ENCODE results near the gene GATA3.

DNA sequence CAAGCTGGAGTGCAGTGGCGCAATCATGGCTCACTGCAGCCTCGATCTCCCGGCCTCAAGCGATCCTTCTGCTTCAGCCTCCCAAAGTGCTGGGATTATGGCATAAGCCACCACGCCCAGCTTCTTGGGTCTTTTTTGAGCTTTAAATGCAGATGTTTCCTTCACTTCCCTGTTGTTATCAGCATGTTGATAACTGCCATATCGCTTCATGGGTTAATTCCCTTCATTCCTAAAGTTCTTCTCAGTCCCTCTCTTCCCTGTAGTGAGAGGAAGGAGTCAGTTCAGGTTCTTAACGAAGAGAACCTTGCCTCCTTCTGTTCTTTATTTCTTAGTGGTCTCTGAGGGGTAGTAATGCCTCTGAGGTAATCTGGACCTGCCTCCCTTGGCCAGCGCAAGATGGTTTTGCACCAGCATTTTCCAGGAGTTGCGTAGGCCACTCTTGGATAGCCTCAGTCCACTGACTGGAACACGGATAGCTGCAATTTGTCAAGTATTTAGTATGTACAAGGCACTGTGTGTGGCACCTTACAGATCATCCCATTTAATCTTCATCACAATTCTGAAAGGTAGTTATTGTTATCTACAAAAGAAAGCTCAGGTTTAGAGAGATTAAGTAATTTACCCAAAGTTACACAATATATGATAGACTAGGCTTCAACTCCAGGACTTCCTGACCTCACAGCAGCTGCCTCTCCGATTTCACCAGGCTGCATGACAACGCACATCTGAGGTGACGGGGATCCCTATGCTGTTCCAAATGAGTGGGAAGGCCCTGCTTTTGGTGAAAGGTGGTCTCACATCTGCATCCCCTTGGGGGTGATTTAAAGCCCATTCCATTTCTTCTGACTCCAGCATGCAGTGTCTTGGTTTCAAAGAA lies 60.5 kb downstream of the GATA3 start:
- TF ChIP-seq POLR2AphosphoS5 (IDR thresholded peaks at IDR 0.05) (no peak), POLR2A (IDR thresholded peaks at IDR 0.05) (no peak)
- TF ChIP-seq, protein P1, sequence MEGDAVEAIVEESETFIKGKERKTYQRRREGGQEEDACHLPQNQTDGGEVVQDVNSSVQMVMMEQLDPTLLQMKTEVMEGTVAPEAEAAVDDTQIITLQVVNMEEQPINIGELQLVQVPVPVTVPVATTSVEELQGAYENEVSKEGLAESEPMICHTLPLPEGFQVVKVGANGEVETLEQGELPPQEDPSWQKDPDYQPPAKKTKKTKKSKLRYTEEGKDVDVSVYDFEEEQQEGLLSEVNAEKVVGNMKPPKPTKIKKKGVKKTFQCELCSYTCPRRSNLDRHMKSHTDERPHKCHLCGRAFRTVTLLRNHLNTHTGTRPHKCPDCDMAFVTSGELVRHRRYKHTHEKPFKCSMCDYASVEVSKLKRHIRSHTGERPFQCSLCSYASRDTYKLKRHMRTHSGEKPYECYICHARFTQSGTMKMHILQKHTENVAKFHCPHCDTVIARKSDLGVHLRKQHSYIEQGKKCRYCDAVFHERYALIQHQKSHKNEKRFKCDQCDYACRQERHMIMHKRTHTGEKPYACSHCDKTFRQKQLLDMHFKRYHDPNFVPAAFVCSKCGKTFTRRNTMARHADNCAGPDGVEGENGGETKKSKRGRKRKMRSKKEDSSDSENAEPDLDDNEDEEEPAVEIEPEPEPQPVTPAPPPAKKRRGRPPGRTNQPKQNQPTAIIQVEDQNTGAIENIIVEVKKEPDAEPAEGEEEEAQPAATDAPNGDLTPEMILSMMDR (IDR thresholded peaks at IDR 0.05) = no peak
